HEK293 (cell line): ENCODE results near the gene GJB4.

ENCODE experiments used
- CTCF ChIA-PET: fragments of 350-600 bp; formaldehyde crosslinking; extraction: SDS; loops from one replicate; lab custom pipeline; 2021; ENCODE audit warnings: antibody characterized with exemption; lab: Yijun Ruan, JAX
- POLR2A ChIA-PET: fragments of 300-600 bp; formaldehyde crosslinking; extraction: SDS; loops from one replicate; lab custom pipeline; 2020; ENCODE audit warnings: antibody characterized with exemption, inconsistent platforms; lab: Yijun Ruan, JAX
- H3K27ac ChIP-seq: fragments of 200-500 bp; sonication (Bioruptor generic); 2 replicates; pipeline ENCODE4 v1.5.1; 2014; ENCODE audit warnings: low read depth, low read length, control low read depth, inconsistent platforms; ENCODE audit errors: extremely low read depth
- H3K36me3 ChIP-seq, 2 experiments: fragments of 200-500 bp in 1 of 2; sonication (Bioruptor generic) in 1 of 2; 1 replicate in 1 of 2; 2 replicates in 1 of 2; pipeline ENCODE4 v1.5.1; 2014 to 2017; ENCODE audit warnings: inconsistent platforms in 2 of 2, low read length in 2 of 2; ENCODE audit not compliant: control insufficient read depth in 2 of 2, insufficient read depth in 1 of 2
- H3K4me1 ChIP-seq: fragments of 200-500 bp; sonication (Bioruptor generic); 2 replicates; pipeline ENCODE4 v1.5.1; 2014; ENCODE audit warnings: mild to moderate bottlenecking, low read length, inconsistent platforms; ENCODE audit not compliant: control insufficient read depth, insufficient read depth
- H3K4me3 ChIP-seq: 2 replicates; pipeline ENCODE4 v1.5.1; 2011; ENCODE audit warnings: low read depth, mild to moderate bottlenecking, control low read depth, low read length, moderate library complexity
- H3K9me3 ChIP-seq: fragments of 200-500 bp; sonication (Bioruptor generic); 2 replicates; pipeline ENCODE4 v1.5.1; 2014; ENCODE audit warnings: low read depth, low read length, inconsistent platforms; ENCODE audit not compliant: control insufficient read depth, insufficient read depth
- GLIS1 ChIP-seq: fragments of 450-650 bp; formaldehyde crosslinking; IDR thresholded peaks from 2 replicates; pipeline ENCODE4 v1.5.1; 2016; ENCODE audit warnings: missing biosample characterization, missing genetic modification characterization
- HOXD13 ChIP-seq: sonication (generic); formaldehyde crosslinking; IDR thresholded peaks from 2 replicates; pipeline ENCODE4 v1.8.0; 2022; ENCODE audit warnings: missing genetic modification reagents, borderline replicate concordance
- OSR2 ChIP-seq: fragments of 450-650 bp; formaldehyde crosslinking; IDR thresholded peaks from 2 replicates; pipeline ENCODE4 v1.5.1; 2016; ENCODE audit warnings: missing biosample characterization, missing genetic modification characterization
- ZBTB21 ChIP-seq: fragments of 450-650 bp; formaldehyde crosslinking; IDR thresholded peaks from 2 replicates; pipeline ENCODE4 v1.5.1; 2017; ENCODE audit warnings: missing biosample characterization, missing genetic modification characterization
- ZBTB7A ChIP-seq: fragments of 450-650 bp; formaldehyde crosslinking; IDR thresholded peaks from 2 replicates; pipeline ENCODE4 v1.5.1; 2016; ENCODE audit warnings: low read depth, missing biosample characterization, missing genetic modification characterization
- ZEB2 ChIP-seq: fragments of 450-650 bp; formaldehyde crosslinking; IDR thresholded peaks from 2 replicates; pipeline ENCODE4 v1.5.1; 2016; ENCODE audit warnings: missing biosample characterization, missing genetic modification characterization
- ZNF121 ChIP-seq: fragments of 450-650 bp; formaldehyde crosslinking; IDR thresholded peaks from 2 replicates; pipeline ENCODE4 v1.5.1; 2016; ENCODE audit warnings: missing biosample characterization, missing genetic modification characterization
- ZNF16 ChIP-seq: fragments of 450-650 bp; formaldehyde crosslinking; IDR thresholded peaks from 2 replicates; pipeline ENCODE4 v1.5.1; 2016; ENCODE audit warnings: low read depth, missing biosample characterization, missing genetic modification characterization
- ZNF335 ChIP-seq: fragments of 450-650 bp; formaldehyde crosslinking; conservative IDR thresholded peaks from 2 replicates; pipeline ENCODE4 v1.5.1; 2016; ENCODE audit warnings: missing biosample characterization, missing genetic modification characterization
- ZNF510 ChIP-seq: fragments of 450-650 bp; formaldehyde crosslinking; IDR thresholded peaks from 2 replicates; pipeline ENCODE4 v1.5.1; 2018; ENCODE audit warnings: mild to moderate bottlenecking, missing genetic modification characterization, missing biosample characterization; ENCODE audit not compliant: insufficient replicate concordance
- ZNF548 ChIP-seq: fragments of 450-650 bp; formaldehyde crosslinking; IDR thresholded peaks from 2 replicates; pipeline ENCODE4 v1.5.1; 2016; ENCODE audit warnings: missing biosample characterization, missing genetic modification characterization
- ZNF580 ChIP-seq: fragments of 450-650 bp; formaldehyde crosslinking; IDR thresholded peaks from 2 replicates; pipeline ENCODE4 v1.5.1; 2016; ENCODE audit warnings: missing biosample characterization, missing genetic modification characterization
- ZNF600 ChIP-seq: fragments of 450-650 bp; formaldehyde crosslinking; IDR thresholded peaks from 2 replicates; pipeline ENCODE4 v1.5.1; 2016; ENCODE audit warnings: missing biosample characterization, missing genetic modification characterization
- ZNF654 ChIP-seq: fragments of 450-650 bp; formaldehyde crosslinking; IDR thresholded peaks from 2 replicates; pipeline ENCODE4 v1.5.1; 2016; ENCODE audit warnings: low read depth, missing biosample characterization, missing genetic modification characterization
- ZNF660 ChIP-seq: fragments of 450-650 bp; IDR thresholded peaks from 2 replicates; pipeline ENCODE4 v1.5.1; 2018; ENCODE audit warnings: missing biosample characterization, mild to moderate bottlenecking, missing genetic modification characterization
- ZSCAN30 ChIP-seq: fragments of 450-650 bp; IDR thresholded peaks from 2 replicates; pipeline ENCODE4 v1.5.1; 2018; ENCODE audit warnings: missing biosample characterization, mild to moderate bottlenecking, missing genetic modification characterization, moderate library complexity
- TF ChIP-seq, protein P1 (sequence below): fragments of 450-650 bp; formaldehyde crosslinking; IDR thresholded peaks from 2 replicates; pipeline ENCODE4 v1.5.1; 2016; ENCODE audit warnings: missing biosample characterization, missing genetic modification characterization

Gene GJB4

DNA sequence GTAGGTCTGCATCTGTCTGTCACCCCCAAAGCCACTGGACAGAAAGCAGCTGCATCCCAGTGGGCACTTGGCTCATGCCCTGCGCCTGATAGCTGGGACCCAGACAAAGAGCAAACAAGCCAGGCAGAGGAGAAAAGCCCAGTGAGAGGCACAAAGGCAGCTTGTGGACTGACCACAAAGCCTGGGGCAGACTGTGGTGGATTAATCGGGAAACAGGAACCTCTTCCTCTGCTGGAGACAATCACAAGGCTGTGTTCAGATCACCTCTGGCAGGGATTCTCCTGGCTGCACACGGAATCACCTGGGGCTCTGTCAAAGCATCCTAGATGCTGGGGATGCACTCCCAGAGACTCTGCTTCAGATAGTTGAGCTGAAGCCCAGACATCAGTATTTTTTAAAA, 19.9 kb upstream of the GJB4 start (continued):
- no peak for TF ChIP-seq ZBTB7A (tag by site-specific recombination)

DNA sequence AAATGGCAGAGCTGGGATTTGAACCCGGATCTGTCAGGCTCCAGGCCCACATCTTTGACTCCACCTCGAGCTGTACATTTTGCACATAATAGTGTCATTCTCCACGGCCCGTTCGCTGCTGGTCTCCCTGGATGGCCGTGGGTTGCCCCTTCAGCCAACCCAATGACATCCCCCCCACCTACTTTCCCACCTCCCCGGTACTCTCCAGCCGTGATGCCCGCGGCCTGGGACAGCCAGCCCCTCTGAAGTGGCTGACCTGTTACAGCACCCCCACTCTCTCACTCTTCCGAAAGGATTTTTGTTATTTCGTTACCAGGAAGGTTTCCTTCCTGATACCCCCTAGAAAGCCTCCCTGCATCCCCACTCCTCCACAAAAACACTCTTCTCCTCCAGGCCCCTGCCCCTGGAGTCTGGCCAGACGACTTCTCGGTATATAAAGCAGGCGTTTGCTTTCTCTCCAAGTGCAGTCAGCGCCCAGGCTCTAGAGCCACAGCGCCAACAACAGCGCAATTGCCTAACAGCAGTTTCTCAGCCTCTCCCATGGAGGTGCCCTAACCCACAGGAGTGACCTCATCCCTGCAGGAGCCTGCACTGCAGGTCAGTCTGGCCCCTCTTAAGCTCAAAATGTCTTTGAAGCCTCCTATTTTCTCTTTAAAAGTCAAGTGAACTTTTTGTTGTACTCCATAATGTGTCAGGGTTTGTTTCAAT, 19.2 kb upstream of the GJB4 start:
- Histone ChIP-seq H3K4me3 (no peak overlapping the region), H3K27ac (no peak overlapping the region), H3K36me3 (no peaks in the 10 kb centered on the region), H3K4me1 (no peaks in the 10 kb centered on the region), H3K9me3 (no peaks in the 10 kb centered on the region)
- peak; percentile 26; the same call in 1 of the 2 replicates for TF ChIP-seq GLIS1
- no peak for TF ChIP-seq ZNF510 (tag by site-specific recombination)
- TF ChIP-seq ZNF580 (tag by site-specific recombination): no peak
- no peak for TF ChIP-seq ZNF335
- POLR2A ChIA-PET: no interaction called here
- CTCF ChIA-PET: interaction anchor here (0.5 to 4.6 kb wide), 7 partner anchors 13 to 1106 kb away, joined by 3 to 33 read pairs (median 4); partner anchors contain the start of gene GJB5

DNA sequence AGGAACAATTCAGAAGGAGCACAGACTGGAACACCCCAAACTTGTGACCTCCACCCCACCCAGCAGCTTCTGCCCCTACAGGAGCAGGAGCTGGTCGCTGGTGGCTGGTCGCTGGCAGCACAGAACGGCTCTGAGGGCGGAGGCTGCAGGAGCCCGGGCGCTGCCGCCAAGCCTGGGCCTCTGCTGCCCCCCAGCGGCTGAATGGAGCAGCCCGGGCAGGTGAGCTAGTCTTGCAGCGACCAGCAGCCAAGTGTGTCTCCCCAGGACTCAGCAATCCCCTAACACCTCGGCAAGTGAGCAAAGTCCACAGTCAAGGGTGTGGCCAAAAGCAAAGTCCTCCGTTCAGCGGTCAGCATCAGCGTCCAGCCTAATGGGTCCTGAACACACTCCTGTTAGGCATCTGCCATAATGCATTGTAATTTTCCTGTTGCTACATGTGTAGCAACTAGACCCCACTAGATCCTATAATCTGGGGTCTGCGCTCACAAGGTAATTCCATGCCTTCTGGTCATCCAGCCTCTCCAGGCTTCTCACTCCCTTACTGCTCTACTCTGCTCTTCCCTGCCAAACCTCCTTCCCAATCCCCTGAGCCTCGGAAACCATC, 16.8 kb upstream of the GJB4 start:
- TF ChIP-seq ZNF600 (tag by site-specific recombination) (peak; percentile 82), ZNF654 (tag by site-specific recombination) (peak; percentile 80), HOXD13 (CRISPR knock-in tag) (no peak), ZNF548 (tag by site-specific recombination) (no peak), OSR2 (tag by site-specific recombination) (0 out of 2 replicates have a peak, but pooled peaks have one; percentile 47), ZNF660 (tag by site-specific recombination) (0 out of 2 replicates have a peak, but pooled peaks have one; percentile 38), ZSCAN30 (tag by site-specific recombination) (peak; percentile 99)
- TF ChIP-seq, protein P1, sequence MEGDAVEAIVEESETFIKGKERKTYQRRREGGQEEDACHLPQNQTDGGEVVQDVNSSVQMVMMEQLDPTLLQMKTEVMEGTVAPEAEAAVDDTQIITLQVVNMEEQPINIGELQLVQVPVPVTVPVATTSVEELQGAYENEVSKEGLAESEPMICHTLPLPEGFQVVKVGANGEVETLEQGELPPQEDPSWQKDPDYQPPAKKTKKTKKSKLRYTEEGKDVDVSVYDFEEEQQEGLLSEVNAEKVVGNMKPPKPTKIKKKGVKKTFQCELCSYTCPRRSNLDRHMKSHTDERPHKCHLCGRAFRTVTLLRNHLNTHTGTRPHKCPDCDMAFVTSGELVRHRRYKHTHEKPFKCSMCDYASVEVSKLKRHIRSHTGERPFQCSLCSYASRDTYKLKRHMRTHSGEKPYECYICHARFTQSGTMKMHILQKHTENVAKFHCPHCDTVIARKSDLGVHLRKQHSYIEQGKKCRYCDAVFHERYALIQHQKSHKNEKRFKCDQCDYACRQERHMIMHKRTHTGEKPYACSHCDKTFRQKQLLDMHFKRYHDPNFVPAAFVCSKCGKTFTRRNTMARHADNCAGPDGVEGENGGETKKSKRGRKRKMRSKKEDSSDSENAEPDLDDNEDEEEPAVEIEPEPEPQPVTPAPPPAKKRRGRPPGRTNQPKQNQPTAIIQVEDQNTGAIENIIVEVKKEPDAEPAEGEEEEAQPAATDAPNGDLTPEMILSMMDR: peak; percentile 93
- Histone ChIP-seq H3K4me3 (no peak overlapping the region), H3K4me1 (no peaks in the 10 kb centered on the region), H3K9me3 (no peaks in the 10 kb centered on the region), H3K27ac (no peak overlapping the region), H3K36me3 (no peaks in the 10 kb centered on the region)
- CTCF ChIA-PET: interaction anchor here (0.5 to 4.6 kb wide), 48 partner anchors 9 to 1112 kb away, joined by 3 to 39 read pairs (median 4); partner anchors contain the start of genes GJB4 and GJB5
- POLR2A ChIA-PET: interaction anchor here (1.9 kb wide), 1 partner anchor 1110 kb away, joined by 5 read pairs; no protein-coding TSS in a partner anchor

DNA sequence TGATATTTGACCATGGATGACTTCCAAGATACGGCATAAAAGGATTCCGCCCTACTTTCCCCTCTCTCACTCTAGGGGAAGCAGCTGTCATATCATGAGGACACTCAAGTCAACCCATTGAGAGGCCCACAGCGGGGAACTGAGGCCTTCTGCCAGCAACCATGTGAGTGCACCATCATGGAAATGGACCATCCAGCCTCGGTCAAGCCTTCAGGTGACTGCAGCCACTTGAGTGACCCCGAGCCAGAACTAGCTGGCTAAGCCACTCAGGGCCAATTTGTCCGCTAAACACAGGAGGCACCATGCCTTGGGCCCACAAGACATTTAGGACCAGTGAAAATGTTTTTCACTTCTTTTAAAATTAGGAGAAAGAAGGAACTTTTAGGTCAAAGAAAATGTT, 15.8 kb upstream of the GJB4 start:
- no peak overlapping the region for H3K27ac ChIP-seq
- no peaks in the 10 kb centered on the region for H3K9me3 ChIP-seq
- POLR2A ChIA-PET: no interaction called here
- no peak for TF ChIP-seq ZEB2 (tag by site-specific recombination)
- TF ChIP-seq ZNF16 (tag by site-specific recombination): no peak
- no peak for TF ChIP-seq ZNF121
- no peak for TF ChIP-seq ZBTB21 (tag by site-specific recombination)
- H3K4me1 ChIP-seq: no peaks in the 10 kb centered on the region
- H3K4me3 ChIP-seq: no peak overlapping the region
- CTCF ChIA-PET: interaction anchor here (0.6 to 4.6 kb wide), 22 partner anchors 9 to 1140 kb away, joined by 3 to 39 read pairs (median 4); partner anchors contain the start of genes GJB4 and GJB5
- no peaks in the 10 kb centered on the region for H3K36me3 ChIP-seq
